ENCODE data around the gene SBF2.

DNA sequence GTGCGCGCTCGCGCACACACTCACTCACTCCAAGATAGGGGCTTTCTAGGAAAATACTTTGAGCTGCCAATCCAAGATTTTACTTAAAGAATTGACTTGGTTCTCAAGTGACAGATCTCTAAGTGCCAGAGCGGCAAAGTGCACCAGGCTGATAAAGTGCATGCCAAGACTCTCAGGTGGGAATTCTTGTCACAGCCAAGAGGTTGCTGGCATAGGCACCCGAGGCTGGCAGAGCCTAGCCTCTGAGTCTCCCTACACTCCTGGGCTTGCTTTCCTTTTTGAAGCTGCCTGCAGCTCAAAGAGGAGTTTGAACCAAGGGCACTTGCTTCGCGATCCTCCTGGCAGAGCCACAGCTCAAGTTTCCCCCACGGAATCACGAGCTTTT lies 8.3 kb upstream of the SBF2 start:
- TF ChIP-seq SP1 (IDR thresholded peaks at IDR 0.05) (no peak), BHLHE40 (IDR thresholded peaks at IDR 0.05; ENCODE audit: borderline replicate concordance) (no peak), FOXM1 (IDR thresholded peaks at IDR 0.05; ENCODE audit: borderline replicate concordance) (no peak), FOXK2 (IDR thresholded peaks at IDR 0.05) (no peak), PKNOX1 (IDR thresholded peaks at IDR 0.05) (no peak), FOXA1 (IDR thresholded peaks at IDR 0.05) (no peak), SUZ12 (IDR thresholded peaks at IDR 0.05) (no peak), TARDBP (IDR thresholded peaks at IDR 0.05) (no peak)

All from HEK293T (cell line).